ENCODE data around the gene C11orf58. TPM values are rescaled to one million over a fixed set of nuclear protein-coding genes. Genes with fewer than 3 reads are reported as not detected.

The C11orf58 gene
- total RNA-seq: 100 to 1,000 TPM in 2 of 4 donors, 10 to 100 TPM in 2; 65.5 to 115 (median 99.9) TPM

DNA sequence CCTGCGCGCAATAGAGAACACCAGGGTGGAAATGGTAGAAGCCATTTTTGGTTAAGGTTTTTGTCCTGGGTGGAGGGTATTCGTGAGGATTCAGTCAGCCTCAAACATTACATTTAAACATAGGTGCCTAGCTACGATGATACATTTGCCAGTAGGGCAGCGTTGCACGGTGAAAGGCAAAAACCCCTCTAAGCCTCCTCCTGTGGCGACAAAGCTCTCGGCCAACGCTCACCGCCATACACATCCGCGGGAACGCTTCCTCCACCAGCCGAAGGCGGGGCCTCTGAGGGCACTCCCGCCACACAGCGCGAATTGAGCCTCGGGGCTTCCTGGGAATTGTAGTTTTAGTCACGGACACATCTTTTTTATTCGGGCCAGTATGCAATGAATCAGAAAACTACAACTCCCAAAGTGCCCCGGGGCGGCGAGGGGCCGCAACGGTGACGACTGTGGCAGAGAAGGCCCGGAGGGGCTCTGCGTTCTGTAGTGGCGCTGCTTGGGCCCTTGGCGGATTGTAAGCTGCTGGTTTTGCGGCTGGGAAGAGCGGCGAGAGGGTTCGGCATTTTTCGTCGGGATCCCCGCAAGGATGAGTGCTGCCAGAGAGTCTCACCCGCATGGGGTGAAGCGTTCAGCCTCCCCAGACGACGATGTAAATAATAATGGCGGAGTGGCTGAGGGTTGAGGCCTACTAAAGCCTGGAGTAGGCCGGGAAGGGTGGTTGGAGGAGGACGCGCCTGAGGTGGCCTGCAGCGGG, at the start of gene C11orf58:
Gene C11orf58 (plus strand): TSS at position 455 of the 754 bp plus-strand sequence. CDS start 132 bp downstream, at position 587.
- H3K27ac ChIP-seq: peak within 1 kb of the TSS; percentile 91 to 99 (median 94)
- peaks cover 9 to 42% (median 29%) of the 10 kb centered on the region in 4 donors for H3K4me1 ChIP-seq
- H3K9me3 ChIP-seq: no peaks in the 10 kb centered on the region
- H3K4me3 ChIP-seq: peak within 1 kb of the TSS; percentile 75 to 97 (median 90)
- no peak for TF ChIP-seq CTCF (IDR thresholded peaks at IDR 0.05)
- peak; percentile 93 for TF ChIP-seq POLR2A (IDR thresholded peaks at IDR 0.05)
- TF ChIP-seq POLR2AphosphoS5 (IDR thresholded peaks at IDR 0.05): peak; percentile 90 to 92 (median 91)
- DNase-seq: peak; percentile 96
- H3K36me3 ChIP-seq: no peaks in the 10 kb centered on the region
- H3K27me3 ChIP-seq: no peaks in the 10 kb centered on the region
- WGBS, 2 donors (ENCODE audit: low coverage in 1 of 2): 0 to 1% methylated on average over 2 to 42 of the region's 47 CpGs
- in situ Hi-C loops (cut with MboI; ENCODE audit: low pct_ligation_motif_present in 1 of 4, low pct_unique_long_range_greater_than_20kb in 1 of 4, low sequenced_read_pairs in 3 of 4) (no loop called here), intact Hi-C loops (cut with DNase I; ENCODE audit: low total_unique reads) (no loop called here)

- no peak for TF ChIP-seq CTCF (IDR thresholded peaks at IDR 0.05)
- TF ChIP-seq POLR2A (IDR thresholded peaks at IDR 0.05): no peak
- TF ChIP-seq EP300 (IDR thresholded peaks at IDR 0.05; ENCODE audit: low read depth): no peak
- no peak for TF ChIP-seq POLR2AphosphoS5 (IDR thresholded peaks at IDR 0.05)
- in situ Hi-C loops (cut with MboI; ENCODE audit: low pct_ligation_motif_present in 1 of 4, low pct_unique_long_range_greater_than_20kb in 1 of 4, low sequenced_read_pairs in 3 of 4): no loop called here
Observed at GRCh38 chr11:16690086-16690485, 48.4 kb upstream of the C11orf58 start.

GRCh38 chr11:16703795-16704194, 34.7 kb upstream of the C11orf58 start:
- DNase-seq: no peak
- no peak overlapping the region for H3K27ac ChIP-seq
- no peak overlapping the region for H3K4me3 ChIP-seq
- in situ Hi-C loops (cut with MboI; ENCODE audit: low pct_ligation_motif_present in 1 of 4, low pct_unique_long_range_greater_than_20kb in 1 of 4, low sequenced_read_pairs in 3 of 4) (no loop called here), intact Hi-C loops (cut with DNase I; ENCODE audit: low total_unique reads) (no loop called here)
- no peaks in the 10 kb centered on the region for H3K9me3 ChIP-seq
- no peaks in the 10 kb centered on the region for H3K27me3 ChIP-seq
- no peak for TF ChIP-seq EP300 (IDR thresholded peaks at IDR 0.05; ENCODE audit: low read depth)
- no peaks in the 10 kb centered on the region for H3K4me1 ChIP-seq
- no peaks in the 10 kb centered on the region for H3K36me3 ChIP-seq

More at GRCh38 chr11:16690086-16690485, 48.4 kb upstream of the C11orf58 start:
- Histone ChIP-seq H3K4me3 (no peak overlapping the region), H3K27ac (no peak overlapping the region), H3K36me3 (no peaks in the 10 kb centered on the region), H3K4me1 (no peaks in the 10 kb centered on the region), H3K9me3 (no peaks in the 10 kb centered on the region), H3K27me3 (no peaks in the 10 kb centered on the region)
- WGBS, 2 donors (ENCODE audit: low coverage in 1 of 2): 62 to 82% methylated on average over 1 of the region's 1 CpG
- no peak for DNase-seq
- intact Hi-C loops (cut with DNase I; ENCODE audit: low total_unique reads): no loop called here

DNA sequence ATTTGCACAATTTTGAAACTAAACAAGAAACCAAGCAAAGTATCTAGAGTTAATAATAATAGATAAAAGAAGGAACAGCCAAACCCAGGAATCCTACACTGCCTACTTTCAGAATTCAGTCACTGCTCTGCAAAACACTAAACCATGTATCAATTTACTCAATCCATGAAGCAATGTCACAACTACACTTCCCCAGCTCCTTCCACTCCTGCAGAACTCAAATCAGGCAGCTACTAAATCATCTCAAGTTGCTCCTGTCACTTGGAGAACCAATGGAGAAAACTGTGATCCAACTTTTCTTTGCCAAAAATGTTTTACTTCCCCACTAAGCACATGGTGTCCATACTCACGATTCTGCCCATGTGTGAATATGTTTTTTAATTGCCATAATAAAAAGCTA, 24.9 kb upstream of the C11orf58 start:
- Histone ChIP-seq H3K27me3 (no peaks in the 10 kb centered on the region), H3K4me1 (no peaks in the 10 kb centered on the region), H3K36me3 (no peaks in the 10 kb centered on the region), H3K4me3 (no peak overlapping the region), H3K9me3 (no peaks in the 10 kb centered on the region), H3K27ac (no peak overlapping the region)
- DNase-seq: no peak
- intact Hi-C loops (cut with DNase I; ENCODE audit: low total_unique reads): no loop called here
- in situ Hi-C loops (cut with MboI; ENCODE audit: low pct_ligation_motif_present in 1 of 4, low pct_unique_long_range_greater_than_20kb in 1 of 4, low sequenced_read_pairs in 3 of 4): no loop called here
- TF ChIP-seq POLR2AphosphoS5 (IDR thresholded peaks at IDR 0.05) (no peak), CTCF (IDR thresholded peaks at IDR 0.05) (no peak), EP300 (IDR thresholded peaks at IDR 0.05; ENCODE audit: low read depth) (no peak), POLR2A (IDR thresholded peaks at IDR 0.05) (no peak)
- 0 to 25% methylated on average over 1 of the region's 1 CpG for WGBS, 2 donors (ENCODE audit: low coverage in 1 of 2)

Data from transverse colon (tissue), 4 donors.